CD4-positive, alpha-beta T cell treated with Interleukin-4 for 4 hours (primary cell): Measurements from ENCODE around the gene JAK2.
"Not testable (repeated sequence)": the region's sequence is repeated elsewhere in the genome, so short reads cannot be mapped to it uniquely, and the experiment has no call there.

Experiments
- DNase-seq: peaks from one replicate; pipeline ENCODE4 v3.0.0-alpha.2; 2020

The JAK2 gene

GRCh38 chr9:4982721-4983482 lies 2.2 kb upstream of the JAK2 start:
- no peak for DNase-seq

DNA sequence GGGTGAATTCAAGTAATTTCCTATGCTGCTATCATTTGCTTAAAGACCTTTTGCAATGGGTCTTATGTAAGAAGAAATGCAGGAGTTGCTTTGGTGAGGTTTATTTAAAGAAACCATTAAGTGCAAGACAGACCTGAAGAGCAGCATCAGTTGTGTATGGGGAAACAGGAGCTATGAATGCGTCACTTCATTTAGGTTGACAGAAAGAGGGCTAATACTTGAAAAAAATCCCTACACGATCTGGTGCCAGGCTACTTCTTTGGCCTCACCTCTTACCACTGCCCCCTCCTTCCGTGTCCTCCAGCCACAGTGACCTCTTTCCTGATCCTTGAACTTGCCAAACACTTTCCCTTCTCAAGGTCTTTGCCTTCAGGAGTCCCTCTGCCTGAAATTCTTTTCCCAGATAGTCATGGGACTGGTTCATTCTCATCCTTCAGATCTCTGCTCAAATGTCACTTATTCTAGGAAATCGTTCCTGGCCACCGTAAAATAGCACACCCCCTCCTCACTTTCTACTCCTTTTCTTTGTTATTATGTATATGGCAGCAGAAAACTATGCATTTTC lies 1.4 kb upstream of the JAK2 start:
- no peak for DNase-seq

DNA sequence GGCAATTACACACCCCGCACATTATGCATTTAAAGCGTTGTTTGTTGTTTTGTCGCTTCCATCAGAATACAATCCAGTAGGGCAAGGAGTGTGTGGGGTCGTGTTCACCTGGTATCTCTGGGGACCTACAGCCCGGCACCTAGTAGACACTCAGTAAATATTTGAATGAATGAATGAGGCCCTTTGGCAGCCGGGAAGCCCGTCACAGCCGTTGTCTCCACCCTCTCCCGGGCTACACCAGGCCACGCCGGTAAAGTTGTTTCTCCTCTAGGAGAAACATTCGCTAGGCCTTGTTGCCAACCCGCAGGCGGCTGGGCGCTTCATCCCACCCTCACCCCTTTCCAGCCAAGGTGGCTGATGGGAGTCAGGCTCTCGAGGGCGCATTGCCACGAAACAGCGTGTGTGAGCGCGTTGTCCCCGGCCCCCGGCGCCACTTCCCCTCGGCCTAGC lies 876 bp upstream of the JAK2 start:
- no peak for DNase-seq

GRCh38 chr9:4985386-4986266 lies 554 bp downstream of the JAK2 start:
- peak; percentile 44 for DNase-seq

GRCh38 chr9:4986296-4986695 lies 1.2 kb downstream of the JAK2 start:
- DNase-seq, result no peak

- no peak for DNase-seq
Measured at GRCh38 chr9:4986783-4987182, 1.7 kb downstream of the JAK2 start.

DNA sequence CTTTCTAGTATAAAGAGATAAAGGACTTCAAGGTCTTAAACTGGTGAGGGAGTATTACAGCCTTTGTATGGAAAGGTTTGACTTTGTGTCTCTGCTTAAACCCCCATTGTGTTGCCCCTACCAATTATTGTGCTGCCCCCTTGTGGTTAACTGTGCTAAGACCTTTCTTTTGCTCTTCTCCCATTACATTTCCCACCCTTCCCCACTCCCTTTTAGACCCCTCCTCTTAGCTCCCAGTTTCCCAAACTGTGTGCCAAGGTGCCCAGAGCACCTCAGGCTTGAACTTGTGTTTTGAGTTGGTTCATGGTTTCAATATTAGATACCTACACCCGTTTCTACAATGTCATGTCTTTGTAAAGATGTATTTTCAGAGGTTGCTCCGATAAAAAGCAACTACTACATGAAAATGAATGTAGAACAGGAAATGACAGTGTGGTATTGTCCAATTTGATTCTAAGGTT lies 2.9 kb downstream of the JAK2 start:
- DNase-seq, result peak; percentile 73

GRCh38 chr9:4992872-4993271 lies 7.8 kb downstream of the JAK2 start:
- DNase-seq, result no peak

DNA sequence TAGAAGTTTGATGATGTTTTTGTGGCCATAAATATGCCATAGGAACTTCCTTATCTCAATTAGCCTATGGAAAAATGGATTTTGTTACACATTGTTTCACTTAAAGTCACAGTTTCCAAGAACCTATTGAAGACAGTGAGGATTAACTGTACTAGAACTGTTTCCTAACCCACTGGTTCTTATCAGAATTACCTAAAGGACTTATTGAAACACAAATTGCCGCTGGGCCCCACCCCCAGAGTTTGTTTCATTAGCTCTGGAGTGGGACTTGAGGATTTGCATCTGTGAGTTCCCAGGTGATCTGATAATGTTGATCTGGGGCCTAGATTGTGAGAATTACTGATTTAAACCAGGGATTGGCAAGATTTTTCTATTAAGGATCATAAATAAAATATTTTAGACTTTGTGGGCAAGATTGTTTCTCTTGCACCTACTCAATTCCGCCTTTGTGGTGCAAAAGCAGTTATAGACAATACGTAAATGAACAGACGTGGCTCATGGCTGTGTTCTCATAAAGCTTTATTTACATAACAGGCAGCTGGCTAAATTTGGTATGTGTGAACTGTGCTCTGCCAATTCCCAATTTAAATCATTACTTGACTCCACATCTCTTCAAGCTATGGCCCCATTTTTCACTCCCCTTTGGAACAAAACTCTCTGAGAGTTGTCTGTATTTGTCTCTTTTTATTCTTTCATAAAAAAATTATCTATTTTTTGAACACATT lies 9.3 kb downstream of the JAK2 start:
- no peak for DNase-seq

GRCh38 chr9:4997196-4997595 lies 12.1 kb downstream of the JAK2 start:
- DNase-seq, result no peak

DNA sequence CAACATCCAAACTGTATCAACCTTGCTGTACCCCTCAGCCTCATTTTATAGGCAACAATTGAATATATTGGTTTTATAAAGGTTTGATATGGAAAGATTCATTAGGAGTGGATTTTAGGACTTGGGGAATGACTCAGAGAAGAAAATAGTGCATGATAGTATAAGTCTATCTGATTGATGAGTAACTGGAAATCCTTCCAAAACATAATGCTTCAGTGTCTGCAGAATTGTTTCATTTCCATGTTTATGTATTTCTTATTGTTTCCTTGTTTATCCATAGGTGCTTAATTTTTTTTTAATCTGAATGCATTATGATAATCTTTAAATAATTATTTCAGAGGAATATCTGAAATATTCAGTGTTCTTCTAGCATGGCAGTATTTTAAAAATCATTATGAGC lies 12.6 kb downstream of the JAK2 start:
- no peak for DNase-seq

DNA sequence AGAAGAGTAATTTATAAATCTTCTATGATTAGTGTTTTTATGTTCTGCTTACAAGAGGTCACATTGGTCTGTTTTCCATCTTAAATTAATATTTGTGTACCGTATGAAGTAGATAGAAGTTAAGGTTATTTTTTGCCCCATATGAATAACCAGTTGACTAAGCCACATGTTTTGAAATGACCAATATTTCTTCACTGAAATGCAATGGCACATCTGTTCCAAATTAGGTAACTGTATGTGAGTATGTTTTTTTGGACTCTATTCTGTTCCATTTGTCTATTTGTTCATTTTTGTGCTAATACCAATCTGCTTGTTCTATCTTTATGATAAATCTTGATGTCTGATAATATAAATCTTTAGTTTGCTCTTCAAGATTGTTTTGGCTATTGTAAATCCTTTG lies 17.7 kb downstream of the JAK2 start:
- no peak for DNase-seq

GRCh38 chr9:5004481-5004880 lies 19.4 kb downstream of the JAK2 start:
- DNase-seq, result no peak

DNA sequence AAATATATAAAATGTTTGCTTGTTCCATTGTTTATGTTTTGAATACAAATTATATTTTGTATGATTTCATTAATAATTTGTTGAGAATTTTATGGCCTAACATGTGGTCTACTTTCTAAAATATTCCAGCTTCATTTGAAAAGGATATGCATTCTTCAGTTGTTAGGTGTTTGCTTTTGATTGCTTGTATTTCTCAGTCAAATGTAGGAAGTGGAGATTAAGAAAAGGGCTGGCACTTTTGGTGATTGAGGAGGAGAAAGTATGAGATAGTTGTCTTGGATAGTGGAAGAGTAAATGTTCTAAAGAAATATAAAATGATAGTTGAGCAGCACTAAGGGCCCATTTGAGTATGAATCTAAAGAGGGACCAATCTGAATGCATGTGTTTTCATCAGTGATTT lies 23.1 kb downstream of the JAK2 start:
- DNase-seq, result no peak

- no peak for DNase-seq
Measured at GRCh38 chr9:5013374-5013773, 28.3 kb downstream of the JAK2 start.

DNA sequence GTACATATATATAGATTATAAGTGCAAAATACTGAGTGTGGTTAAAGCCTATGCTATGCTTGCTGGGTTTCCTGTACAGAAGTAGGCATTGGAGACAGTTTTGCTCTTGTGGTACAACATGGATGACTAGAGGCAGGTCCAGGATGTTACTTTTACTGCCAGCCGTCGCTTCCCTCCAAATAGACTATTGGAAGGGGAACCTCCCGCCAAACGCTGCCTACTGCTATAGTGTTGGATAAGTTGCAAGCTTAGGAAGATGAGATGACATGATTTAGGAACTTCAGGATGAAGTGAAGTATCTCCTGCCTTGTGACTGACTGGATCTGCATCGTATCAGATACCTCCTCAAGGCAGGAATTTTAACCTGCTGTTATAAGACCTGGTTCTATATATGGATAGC lies 30.9 kb downstream of the JAK2 start:
- DNase-seq, result no peak

- DNase-seq, result no peak
Measured at GRCh38 chr9:5025416-5025815, 40.3 kb downstream of the JAK2 start.

DNA sequence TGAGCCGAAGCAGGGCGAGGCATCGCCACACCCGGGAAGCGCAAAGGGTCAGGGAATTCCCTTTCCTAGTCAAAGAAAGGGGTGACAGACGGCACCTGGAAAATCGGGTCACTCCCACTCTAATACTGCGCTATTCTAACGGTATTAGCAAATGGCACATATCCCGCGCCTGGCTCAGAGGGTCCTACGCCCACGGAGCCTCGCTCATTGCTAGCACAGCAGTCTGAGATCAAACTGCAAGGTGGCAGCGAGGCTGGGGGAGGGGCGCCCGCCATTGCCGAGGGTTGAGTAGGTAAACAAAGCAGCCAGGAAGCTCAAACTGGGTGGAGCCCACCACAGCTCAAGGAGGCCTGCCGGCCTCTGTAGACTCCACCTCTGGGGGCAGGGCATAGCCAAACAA lies 46.9 kb downstream of the JAK2 start:
- not testable (repeated sequence) for DNase-seq

GRCh38 chr9:5040730-5041389 lies 55.8 kb downstream of the JAK2 start:
- DNase-seq, result no peak

DNA sequence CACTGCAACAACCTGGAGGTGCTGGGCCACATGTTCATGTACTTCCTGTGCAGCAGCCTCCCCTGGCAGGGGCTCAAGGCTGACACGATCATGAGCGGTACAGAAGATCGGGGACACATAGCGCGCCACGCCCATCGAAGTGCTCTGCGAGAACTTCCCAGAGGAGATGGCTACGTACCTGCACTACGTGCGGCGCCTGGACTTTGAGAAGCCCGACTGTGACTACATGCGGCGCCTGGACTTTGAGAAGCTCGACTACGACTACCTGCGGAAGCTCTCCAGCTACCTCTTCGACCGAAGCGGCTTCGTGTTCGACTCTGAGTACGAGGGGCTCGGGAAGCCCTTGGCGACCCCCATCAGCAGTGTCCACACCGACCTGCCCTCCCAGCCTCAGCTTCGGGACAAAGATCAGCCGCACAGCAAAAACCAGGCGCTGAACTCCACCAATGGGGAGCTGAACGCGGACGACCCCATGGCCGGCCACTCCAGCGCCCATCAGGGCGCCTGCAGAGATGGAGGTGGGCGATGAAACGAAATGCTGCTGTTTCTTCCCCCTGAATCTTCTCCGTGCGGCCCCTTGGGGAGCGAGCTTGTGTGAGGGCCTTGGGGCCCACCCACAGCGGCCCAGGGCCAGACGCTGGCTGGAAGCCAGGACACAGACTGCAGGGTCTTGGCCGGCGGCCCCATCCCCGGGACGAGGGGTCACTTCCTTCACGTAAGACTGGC lies 56.5 kb downstream of the JAK2 start:
- DNase-seq, result no peak

DNA sequence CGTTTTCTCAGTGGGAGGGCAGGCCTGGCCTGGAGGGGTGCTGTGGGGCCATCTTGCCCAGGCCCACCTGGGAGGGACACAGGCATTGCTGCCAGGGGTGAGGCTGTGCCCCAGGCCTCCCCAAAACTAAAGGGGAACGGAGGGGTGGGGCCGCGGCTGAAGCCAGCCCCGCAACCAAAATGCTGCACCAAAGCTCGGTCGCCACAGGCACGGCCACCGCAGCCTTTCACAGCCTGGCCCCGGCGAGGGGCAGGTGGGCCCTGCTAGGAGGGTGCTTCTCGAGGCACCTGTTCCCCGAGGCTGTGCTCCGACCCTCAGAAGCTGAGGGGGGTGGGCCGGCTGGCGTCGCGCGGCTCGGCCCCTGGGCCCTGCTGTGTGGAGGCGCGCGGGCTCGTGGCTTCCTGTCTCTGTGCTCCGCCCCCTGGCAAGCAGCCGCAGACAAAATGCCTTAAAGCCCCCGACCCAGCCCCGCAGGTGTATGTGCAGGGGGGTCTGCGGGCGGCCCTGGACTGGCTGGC lies 57.6 kb downstream of the JAK2 start:
- no peak for DNase-seq

DNA sequence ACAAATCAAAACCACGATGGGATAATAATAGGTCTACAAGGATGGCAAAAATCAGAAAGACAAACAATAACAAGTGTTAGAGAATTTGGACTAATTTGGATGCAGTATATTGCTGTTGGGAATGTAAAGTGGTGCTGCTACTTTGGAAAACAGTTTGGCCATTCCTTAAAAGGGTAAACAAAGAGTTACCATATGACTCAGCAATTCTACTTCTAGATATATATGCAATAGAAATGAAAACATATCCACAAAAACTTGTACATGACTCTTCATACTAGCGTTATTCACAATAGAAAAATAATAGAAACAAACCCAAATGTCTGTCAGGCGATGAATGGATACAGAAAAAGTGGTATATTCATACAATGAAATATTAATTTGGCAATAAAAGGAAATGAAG lies 58.3 kb downstream of the JAK2 start:
- DNase-seq, result no peak
